Measurements from ENCODE around the gene PEMT. TPM values are rescaled to one million over a fixed set of nuclear protein-coding genes. Genes with fewer than 3 reads are reported as not detected.
A peak's percentile ranks its signal among the peaks of the same experiment; 100 is the strongest.

PEMT gene
- total and polyA plus RNA-seq, 9 of the 15 experiments (the other 6 are each of a cell fraction or from before 2014, with no cell fraction given), result 1.4 to 36.4 (median 13.6) TPM

DNA sequence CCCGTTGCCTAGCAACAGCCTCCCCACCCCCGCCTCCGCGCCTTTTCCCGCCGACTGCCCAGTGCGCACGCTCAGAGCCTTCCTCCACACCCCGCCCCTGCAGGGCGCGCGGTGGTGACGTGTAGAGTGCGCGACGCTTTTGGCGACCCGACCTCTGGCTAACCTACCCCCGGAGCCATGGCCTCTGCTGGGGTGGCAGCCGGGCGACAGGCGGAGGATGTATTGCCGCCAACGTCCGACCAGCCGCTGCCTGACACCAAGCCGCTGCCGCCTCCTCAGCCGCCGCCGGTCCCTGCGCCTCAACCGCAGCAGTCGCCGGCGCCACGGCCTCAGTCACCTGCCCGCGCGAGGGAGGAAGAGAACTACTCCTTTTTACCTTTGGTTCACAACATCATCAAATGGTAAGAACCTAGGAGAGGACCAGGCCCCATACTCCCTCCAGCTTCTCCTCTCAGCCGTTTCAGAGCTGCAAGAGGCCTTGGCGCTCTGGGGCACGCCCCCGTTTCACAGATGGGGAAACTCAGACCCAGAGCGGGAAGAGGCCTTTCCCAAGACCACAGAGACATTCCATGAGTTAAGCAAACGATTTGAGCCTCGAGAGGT lies 114.5 kb downstream of the PEMT start, which contains the start of gene MED9 (continued):
- TF ChIP-seq, protein P1, sequence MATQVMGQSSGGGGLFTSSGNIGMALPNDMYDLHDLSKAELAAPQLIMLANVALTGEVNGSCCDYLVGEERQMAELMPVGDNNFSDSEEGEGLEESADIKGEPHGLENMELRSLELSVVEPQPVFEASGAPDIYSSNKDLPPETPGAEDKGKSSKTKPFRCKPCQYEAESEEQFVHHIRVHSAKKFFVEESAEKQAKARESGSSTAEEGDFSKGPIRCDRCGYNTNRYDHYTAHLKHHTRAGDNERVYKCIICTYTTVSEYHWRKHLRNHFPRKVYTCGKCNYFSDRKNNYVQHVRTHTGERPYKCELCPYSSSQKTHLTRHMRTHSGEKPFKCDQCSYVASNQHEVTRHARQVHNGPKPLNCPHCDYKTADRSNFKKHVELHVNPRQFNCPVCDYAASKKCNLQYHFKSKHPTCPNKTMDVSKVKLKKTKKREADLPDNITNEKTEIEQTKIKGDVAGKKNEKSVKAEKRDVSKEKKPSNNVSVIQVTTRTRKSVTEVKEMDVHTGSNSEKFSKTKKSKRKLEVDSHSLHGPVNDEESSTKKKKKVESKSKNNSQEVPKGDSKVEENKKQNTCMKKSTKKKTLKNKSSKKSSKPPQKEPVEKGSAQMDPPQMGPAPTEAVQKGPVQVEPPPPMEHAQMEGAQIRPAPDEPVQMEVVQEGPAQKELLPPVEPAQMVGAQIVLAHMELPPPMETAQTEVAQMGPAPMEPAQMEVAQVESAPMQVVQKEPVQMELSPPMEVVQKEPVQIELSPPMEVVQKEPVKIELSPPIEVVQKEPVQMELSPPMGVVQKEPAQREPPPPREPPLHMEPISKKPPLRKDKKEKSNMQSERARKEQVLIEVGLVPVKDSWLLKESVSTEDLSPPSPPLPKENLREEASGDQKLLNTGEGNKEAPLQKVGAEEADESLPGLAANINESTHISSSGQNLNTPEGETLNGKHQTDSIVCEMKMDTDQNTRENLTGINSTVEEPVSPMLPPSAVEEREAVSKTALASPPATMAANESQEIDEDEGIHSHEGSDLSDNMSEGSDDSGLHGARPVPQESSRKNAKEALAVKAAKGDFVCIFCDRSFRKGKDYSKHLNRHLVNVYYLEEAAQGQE (IDR thresholded peaks at IDR 0.05; ENCODE audit: borderline replicate concordance), result no peak
- TF ChIP-seq, protein P1 (CRISPR knock-in tag; IDR thresholded peaks at IDR 0.05; ENCODE audit: low read depth), result 0 out of 2 replicates have a peak, but pooled peaks have one; percentile 36
- TF ChIP-seq ZNF583 (CRISPR knock-in tag; IDR thresholded peaks at IDR 0.05) (no peak), ZNF274 (IDR thresholded peaks at IDR 0.05; ENCODE audit: borderline replicate concordance, low read depth, low read length) (no peak), JUNB (CRISPR knock-in tag; conservative IDR thresholded peaks at IDR 0.05) (no peak), KDM5B (IDR thresholded peaks at IDR 0.05; ENCODE audit: insufficient replicate concordance, low read depth, low read length) (peak; percentile 66), HSF4 (CRISPR knock-in tag; IDR thresholded peaks at IDR 0.05; ENCODE audit: borderline replicate concordance) (no peak), IFI16 (CRISPR knock-in tag; IDR thresholded peaks at IDR 0.05) (no peak), SMARCA5 (IDR thresholded peaks at IDR 0.05) (no peak), TAF1 (IDR thresholded peaks at IDR 0.05; ENCODE audit: control insufficient read depth, extremely low read depth, insufficient read depth, low read length, severe bottlenecking) (peak; percentile 71), TFAM (CRISPR knock-in tag; conservative IDR thresholded peaks at IDR 0.05) (no peak), ZNF121 (CRISPR knock-in tag; conservative IDR thresholded peaks at IDR 0.05) (no peak)

Data from K562 (cell line).